HEK293T (cell line): Measurements from ENCODE around the gene LGALS1.

ENCODE experiments used
- CTCF ChIA-PET: fragments of 350-600 bp; formaldehyde crosslinking; extraction: SDS; loops from one replicate; lab custom pipeline; 2021; ENCODE audit warnings: antibody characterized with exemption, inconsistent platforms; lab: Yijun Ruan, JAX
- POLR2A ChIA-PET: fragments of 350-600 bp; formaldehyde crosslinking; extraction: SDS; loops from one replicate; lab custom pipeline; 2020; ENCODE audit warnings: antibody characterized with exemption, inconsistent platforms; lab: Yijun Ruan, JAX
- DNase-seq: peaks from one replicate; pipeline ENCODE4 v3.0.0; 2012; ENCODE audit warnings: mixed read lengths; ENCODE audit errors: extremely low spot score
- ARNT ChIP-seq: fragments of 450-650 bp; IDR thresholded peaks from 2 replicates; pipeline ENCODE4 v1.6.1; 2017; ENCODE audit warnings: mild to moderate bottlenecking
- BHLHE40 ChIP-seq: fragments of 450-650 bp; IDR thresholded peaks from 2 replicates; pipeline ENCODE4 v1.6.1; 2016; ENCODE audit warnings: mild to moderate bottlenecking, moderate library complexity, borderline replicate concordance
- CTBP1 ChIP-seq: fragments of 450-650 bp; IDR thresholded peaks from 2 replicates; pipeline ENCODE4 v1.6.1; 2016; ENCODE audit warnings: borderline replicate concordance
- ELF4 ChIP-seq: fragments of 450-650 bp; IDR thresholded peaks from 2 replicates; pipeline ENCODE4 v1.6.1; 2017; ENCODE audit warnings: antibody characterized with exemption
- FOXA1 ChIP-seq: fragments of 450-650 bp; IDR thresholded peaks from 2 replicates; pipeline ENCODE4 v1.6.1; 2016; ENCODE audit warnings: mild to moderate bottlenecking
- FOXK2 ChIP-seq: fragments of 450-650 bp; IDR thresholded peaks from 2 replicates; pipeline ENCODE4 v1.6.1; 2016; ENCODE audit warnings: mild to moderate bottlenecking
- FOXM1 ChIP-seq: fragments of 450-650 bp; IDR thresholded peaks from 2 replicates; pipeline ENCODE4 v1.6.1; 2017; ENCODE audit warnings: mild to moderate bottlenecking, borderline replicate concordance
- HDGF ChIP-seq: fragments of 450-650 bp; IDR thresholded peaks from 2 replicates; pipeline ENCODE4 v1.6.1; 2017; ENCODE audit warnings: antibody characterized with exemption, borderline replicate concordance
- L3MBTL2 ChIP-seq: fragments of 450-650 bp; conservative IDR thresholded peaks from 2 replicates; pipeline ENCODE4 v1.6.1; 2016; ENCODE audit warnings: mild to moderate bottlenecking
- LEF1 ChIP-seq: fragments of 450-650 bp; IDR thresholded peaks from 2 replicates; pipeline ENCODE4 v1.6.1; 2017; ENCODE audit warnings: mild to moderate bottlenecking, borderline replicate concordance
- NFRKB ChIP-seq: fragments of 450-650 bp; IDR thresholded peaks from 2 replicates; pipeline ENCODE4 v1.6.1; 2016; ENCODE audit warnings: mild to moderate bottlenecking, moderate library complexity
- SP1 ChIP-seq: fragments of 450-650 bp; IDR thresholded peaks from 2 replicates; pipeline ENCODE4 v1.6.1; 2017
- SUZ12 ChIP-seq: fragments of 450-650 bp; IDR thresholded peaks from 2 replicates; pipeline ENCODE4 v1.6.1; 2016; ENCODE audit warnings: mild to moderate bottlenecking
- TARDBP ChIP-seq: fragments of 450-650 bp; IDR thresholded peaks from 2 replicates; pipeline ENCODE4 v1.6.1; 2016
- ZNF384 ChIP-seq: fragments of 450-650 bp; IDR thresholded peaks from 2 replicates; pipeline ENCODE4 v1.6.1; 2016
- TF ChIP-seq, protein P1 (sequence below): fragments of 450-650 bp; IDR thresholded peaks from 2 replicates; pipeline ENCODE4 v1.6.1; 2016

Gene LGALS1

DNA sequence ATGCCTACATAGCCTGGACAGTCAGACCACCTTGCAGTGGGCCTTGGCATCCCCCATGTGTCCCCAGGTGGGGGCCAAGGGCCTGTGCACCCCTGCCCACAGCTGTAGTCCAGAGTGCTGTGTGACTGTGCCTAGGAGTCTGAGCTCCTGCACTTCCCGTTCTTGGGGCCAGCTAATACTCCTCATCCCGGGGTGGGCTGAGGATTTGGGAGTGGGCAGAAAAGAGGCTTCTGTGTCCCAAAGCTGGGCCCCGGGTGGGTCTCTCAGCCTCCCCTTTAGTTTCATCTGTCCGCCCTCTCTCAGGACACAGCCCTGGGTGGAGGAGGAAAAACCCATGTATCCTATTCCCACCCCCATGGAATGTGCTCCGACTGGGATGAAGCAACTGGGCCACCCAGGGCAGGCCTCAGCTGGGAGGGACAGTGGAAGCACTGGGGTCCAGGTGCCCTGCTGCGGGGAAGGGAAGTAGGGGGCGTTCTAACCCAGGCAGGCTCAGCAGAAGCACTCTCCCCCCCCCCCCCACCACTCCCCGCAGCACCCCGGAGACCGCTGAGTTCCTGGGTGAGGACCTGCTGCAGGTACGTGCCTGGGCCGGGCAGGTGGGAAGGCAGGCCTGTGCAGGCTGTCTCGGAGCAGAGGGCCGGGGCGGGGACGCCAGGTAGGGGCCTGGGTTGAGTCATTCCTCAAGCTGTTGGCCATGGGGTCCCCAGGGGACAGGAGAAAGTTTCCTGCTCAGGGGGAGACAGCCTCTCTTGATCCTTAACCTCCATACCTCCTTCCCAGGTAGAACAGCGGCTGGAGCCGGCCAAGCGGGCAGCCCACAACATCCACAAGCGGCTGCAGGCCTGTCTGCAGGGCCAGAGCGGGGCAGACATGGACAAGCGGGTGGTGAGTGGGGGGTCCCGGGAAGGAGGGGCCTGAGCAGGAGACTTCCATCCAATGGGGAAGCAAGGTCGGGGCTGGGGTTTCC lies 34.6 kb upstream of the LGALS1 start:
- no peak for DNase-seq
- TF ChIP-seq L3MBTL2 (no peak), CTBP1 (no peak), HDGF (no peak), FOXA1 (no peak), SUZ12 (no peak), SP1 (no peak), NFRKB (no peak), TARDBP (no peak), FOXK2 (no peak), ARNT (no peak), LEF1 (no peak), BHLHE40 (no peak), ZNF384 (no peak), ELF4 (no peak), FOXM1 (no peak)
- TF ChIP-seq, protein P1, sequence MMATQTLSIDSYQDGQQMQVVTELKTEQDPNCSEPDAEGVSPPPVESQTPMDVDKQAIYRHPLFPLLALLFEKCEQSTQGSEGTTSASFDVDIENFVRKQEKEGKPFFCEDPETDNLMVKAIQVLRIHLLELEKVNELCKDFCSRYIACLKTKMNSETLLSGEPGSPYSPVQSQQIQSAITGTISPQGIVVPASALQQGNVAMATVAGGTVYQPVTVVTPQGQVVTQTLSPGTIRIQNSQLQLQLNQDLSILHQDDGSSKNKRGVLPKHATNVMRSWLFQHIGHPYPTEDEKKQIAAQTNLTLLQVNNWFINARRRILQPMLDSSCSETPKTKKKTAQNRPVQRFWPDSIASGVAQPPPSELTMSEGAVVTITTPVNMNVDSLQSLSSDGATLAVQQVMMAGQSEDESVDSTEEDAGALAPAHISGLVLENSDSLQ = no peak
- CTCF ChIA-PET = interaction anchor here (3.0 to 3.2 kb wide), 3 partner anchors 8 to 93 kb away, joined by 9 to 41 read pairs (median 30); no protein-coding TSS in a partner anchor
- POLR2A ChIA-PET = interaction anchor here (1.0 to 5.2 kb wide), 7 partner anchors 8 to 164 kb away, joined by 3 to 69 read pairs (median 4); partner anchors contain the start of genes NOL12 and PDXP

GRCh38 chr22:37641561-37641949 lies 33.9 kb upstream of the LGALS1 start:
- DNase-seq = no peak
- ChIA-PET POLR2A (interaction anchor here (1.1 to 5.2 kb wide), 5 partner anchors 9 to 164 kb away, joined by 3 to 69 read pairs (median 4); partner anchors contain the start of gene PDXP), CTCF (interaction anchor here (1.0 to 3.2 kb wide), 6 partner anchors 9 to 102 kb away, joined by 3 to 41 read pairs (median 20); partner anchors contain the start of gene PDXP)
- TF ChIP-seq ZNF384 = no peak

- DNase-seq = peak; percentile 93
These were observed 32.1 kb upstream of the LGALS1 start for GRCh38 chr22:37643225-37643847.

DNA sequence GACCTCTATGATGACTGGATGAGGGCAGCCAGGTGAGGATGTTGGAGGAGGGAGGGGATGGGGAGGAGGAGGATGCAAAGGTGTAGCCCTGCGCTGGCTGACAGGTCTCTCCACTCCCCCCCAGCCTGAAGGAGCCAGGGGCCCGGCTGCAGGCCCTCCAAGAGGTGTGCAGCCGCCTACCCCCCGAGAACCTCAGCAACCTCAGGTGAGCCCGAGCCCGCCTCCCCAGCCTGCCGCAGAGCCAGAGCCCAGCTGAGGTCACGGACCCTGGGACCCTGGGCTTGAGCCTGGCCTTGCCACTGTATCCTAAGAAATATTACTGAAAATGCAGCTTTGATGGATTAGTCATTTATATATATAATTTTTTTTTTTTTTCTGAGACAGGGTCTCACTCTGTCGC lies 28.1 kb upstream of the LGALS1 start:
- CTCF ChIA-PET = no interaction called here
- DNase-seq = no peak
- TF ChIP-seq HDGF (no peak), ELF4 (no peak), SUZ12 (no peak), CTBP1 (no peak), ARNT (no peak), ZNF384 (no peak)
- POLR2A ChIA-PET = interaction anchor here (3.6 kb wide), 1 partner anchor 11 kb away, joined by 25 read pairs; the partner anchor contains the start of gene PDXP

More at GRCh38 chr22:37643225-37643847, 32.1 kb upstream of the LGALS1 start:
- CTCF ChIA-PET = interaction anchor here (0.6 to 3.2 kb wide), 28 partner anchors 10 to 179 kb away, joined by 3 to 41 read pairs (median 4); partner anchors contain the start of genes GALR3, LGALS1, NOL12 and PDXP
- no peak for TF ChIP-seq CTBP1
- no peak for TF ChIP-seq BHLHE40
- no peak for TF ChIP-seq FOXM1
- no peak for TF ChIP-seq ARNT
- TF ChIP-seq LEF1 = no peak
- TF ChIP-seq HDGF = no peak; the same call in 1 of the 2 replicates
- no peak for TF ChIP-seq FOXK2
- TF ChIP-seq FOXA1 = no peak
- POLR2A ChIA-PET = interaction anchor here (1.1 to 5.2 kb wide), 8 partner anchors 11 to 164 kb away, joined by 3 to 69 read pairs (median 8); partner anchors contain the start of genes GCAT, NOL12 and PDXP

DNA sequence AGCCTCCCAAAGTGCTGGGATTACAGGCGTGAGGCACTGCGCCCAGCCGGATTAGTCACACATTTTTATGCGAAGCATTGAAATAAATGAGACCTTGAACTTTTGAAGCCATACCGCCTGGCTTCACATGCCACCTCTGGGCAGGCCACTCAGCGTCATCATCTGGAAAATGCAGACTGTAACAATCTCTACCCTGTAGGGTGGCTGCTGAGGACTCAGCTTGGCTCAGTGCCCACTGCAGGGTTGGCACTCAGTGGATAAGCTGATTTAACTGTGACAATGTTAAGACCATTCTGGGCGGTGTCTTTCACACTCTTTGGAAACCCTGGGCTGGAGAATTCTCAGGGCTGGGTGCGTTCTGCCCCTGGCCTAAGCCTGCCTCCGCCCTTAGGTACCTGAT lies 27.5 kb upstream of the LGALS1 start:
- CTCF ChIA-PET = no interaction called here
- TF ChIP-seq SUZ12 = no peak
- no peak for TF ChIP-seq ARNT
- TF ChIP-seq ZNF384 = no peak
- no peak for TF ChIP-seq HDGF
- TF ChIP-seq SP1 = no peak
- TF ChIP-seq ELF4 = no peak
- no peak for TF ChIP-seq NFRKB
- no peak for TF ChIP-seq CTBP1
- TF ChIP-seq LEF1 = no peak
- no peak for TF ChIP-seq BHLHE40
- no peak for TF ChIP-seq FOXA1
- TF ChIP-seq FOXM1 = no peak
- TF ChIP-seq FOXK2 = no peak
- no peak for TF ChIP-seq TARDBP
- no peak for TF ChIP-seq L3MBTL2
- TF ChIP-seq, protein P1 = no peak
- DNase-seq = no peak
- POLR2A ChIA-PET = interaction anchor here (3.6 kb wide), 1 partner anchor 10 kb away, joined by 25 read pairs; the partner anchor contains the start of gene PDXP

DNA sequence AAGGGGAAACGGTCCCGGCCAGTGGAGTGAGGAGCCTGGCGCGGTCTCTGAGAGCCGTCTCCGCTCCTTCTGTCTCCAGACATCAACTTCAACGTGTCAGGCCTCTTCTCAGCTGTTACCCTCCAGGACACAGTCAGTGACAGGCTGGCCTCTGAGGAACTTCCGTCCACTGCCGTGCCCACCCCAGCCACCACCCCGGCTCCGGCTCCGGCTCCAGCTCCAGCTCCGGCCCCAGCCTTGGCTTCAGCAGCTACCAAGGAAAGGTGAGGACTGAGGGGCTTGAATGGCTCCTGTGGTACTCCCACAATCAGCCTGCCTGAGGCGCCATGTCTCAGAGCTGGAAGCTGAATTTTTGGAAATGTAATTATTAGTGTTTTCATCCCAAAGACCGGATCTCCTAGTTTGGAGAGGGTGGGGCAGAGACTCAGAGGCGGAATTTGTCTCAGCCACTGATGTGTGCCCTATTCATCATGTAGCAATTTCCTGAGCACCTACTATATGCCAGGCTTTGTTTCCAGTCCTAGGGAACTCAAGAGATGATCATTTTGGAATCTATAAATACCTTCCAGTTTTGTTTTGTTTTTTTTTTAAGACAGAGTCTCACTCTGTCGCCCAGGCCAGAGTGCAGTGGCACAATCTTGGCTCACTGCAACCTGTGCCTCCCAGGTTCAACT lies 24.8 kb upstream of the LGALS1 start:
- no peak for DNase-seq
- POLR2A ChIA-PET = interaction anchor here (3.6 kb wide), 1 partner anchor 8 kb away, joined by 25 read pairs; the partner anchor contains the start of gene PDXP
- CTCF ChIA-PET = interaction anchor here (2.1 kb wide), 1 partner anchor 11 kb away, joined by 5 read pairs; no protein-coding TSS in a partner anchor
- no peak for TF ChIP-seq HDGF
